IPS-18c (cell line): ENCODE results near the gene HOXA5.

Experiments used
- H3K4me3 ChIP-seq: 2 replicates; pipeline ENCODE4 v1.7.0; 2013; ENCODE audit warnings: low read depth, mild to moderate bottlenecking, low read length, moderate library complexity; ENCODE audit not compliant: insufficient read depth
- H3K9me3 ChIP-seq: one replicate; pipeline ENCODE4 v1.6.1; 2013; ENCODE audit warnings: mild to moderate bottlenecking, low read length, moderate library complexity; ENCODE audit not compliant: control insufficient read depth, insufficient read depth

HOXA5 gene

DNA sequence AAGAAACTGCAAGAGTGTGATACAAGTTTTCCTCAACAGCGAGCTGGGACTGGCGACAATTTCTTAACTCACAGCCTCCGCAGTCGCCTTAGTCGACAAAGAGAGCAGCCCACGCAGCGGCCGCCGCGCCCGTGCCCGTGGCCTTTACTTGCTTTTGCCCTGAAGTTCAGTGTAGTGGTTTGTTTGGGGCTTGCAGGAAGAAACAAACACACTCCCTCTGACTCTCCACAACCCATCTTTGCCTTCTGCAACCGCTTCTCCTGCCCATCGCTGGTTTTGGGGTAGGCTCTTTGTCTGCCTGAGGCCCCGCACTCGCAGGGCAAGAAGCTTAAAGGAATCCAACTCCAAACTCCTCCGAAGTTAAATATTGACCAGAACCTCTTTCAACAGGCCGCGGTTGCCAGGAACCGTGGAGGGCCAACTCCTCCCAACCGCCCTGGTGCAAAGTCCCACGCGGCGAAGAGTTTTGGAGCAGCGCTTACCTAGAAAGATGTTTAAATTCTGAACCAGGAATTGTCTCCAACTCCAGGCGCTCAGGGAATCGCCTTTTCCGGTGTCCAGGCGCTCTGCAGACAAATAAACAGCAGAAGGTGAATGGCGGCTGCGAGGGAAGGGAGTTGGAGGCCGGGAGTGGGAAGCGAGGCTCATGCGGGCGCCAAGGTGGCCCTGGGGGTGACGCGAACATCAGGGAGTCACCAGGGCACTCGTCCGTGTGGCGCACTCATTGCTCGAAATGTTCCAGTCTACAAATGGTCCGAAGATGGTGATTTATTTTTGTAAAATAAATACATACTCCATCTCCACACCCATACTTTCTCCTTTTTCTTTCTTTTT, 21.2 kb downstream of the HOXA5 start:
- Histone ChIP-seq H3K9me3 (peaks cover 2% of the 10 kb centered on the region), H3K4me3 (no peak overlapping the region)

DNA sequence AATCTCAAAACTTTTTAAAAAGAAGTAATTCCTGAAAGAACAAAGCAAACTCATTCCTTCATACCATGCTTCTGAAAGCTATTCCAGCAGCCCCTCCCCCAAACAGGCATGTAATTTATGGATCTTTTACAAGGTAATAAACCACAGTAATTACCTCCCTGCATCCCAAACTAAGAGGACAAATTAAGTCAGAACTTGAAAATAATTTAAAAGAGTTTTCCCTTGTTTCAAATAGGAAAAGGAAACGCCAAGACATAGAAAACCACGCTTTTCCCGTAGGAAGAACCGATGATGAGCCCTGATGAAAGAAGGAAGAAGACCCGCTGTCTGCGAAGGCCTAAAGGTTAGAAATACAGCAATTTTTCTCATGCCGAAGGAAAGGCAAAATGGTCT, 21.8 kb downstream of the HOXA5 start:
- Histone ChIP-seq H3K9me3 (peaks cover 2% of the 10 kb centered on the region), H3K4me3 (no peak overlapping the region)

DNA sequence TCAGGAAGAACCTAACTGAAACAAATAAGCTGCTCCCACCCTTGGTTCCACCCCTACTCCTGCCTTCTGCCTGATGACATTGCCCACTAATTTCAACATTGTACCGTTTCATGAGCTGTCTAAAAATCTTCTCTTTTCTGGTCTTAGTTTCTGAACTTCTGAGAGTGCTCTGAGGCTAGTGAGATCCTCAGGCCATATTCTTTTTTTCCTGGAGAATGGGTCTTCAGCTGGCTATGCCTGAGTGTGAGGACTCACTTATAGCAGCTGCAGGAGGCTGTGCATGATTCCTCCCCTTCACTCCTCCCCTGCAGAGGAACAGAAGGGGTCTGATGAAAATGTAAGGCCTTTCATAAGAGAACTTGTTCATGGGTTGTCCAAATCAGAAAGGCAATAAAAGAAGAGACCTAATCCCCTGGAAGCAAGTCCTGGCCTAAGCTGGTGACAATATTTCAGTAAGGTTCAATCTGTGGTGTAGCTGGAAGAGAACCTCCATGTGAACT, 24.0 kb downstream of the HOXA5 start:
- peaks cover 10% of the 10 kb centered on the region for H3K9me3 ChIP-seq
- no peak overlapping the region for H3K4me3 ChIP-seq

DNA sequence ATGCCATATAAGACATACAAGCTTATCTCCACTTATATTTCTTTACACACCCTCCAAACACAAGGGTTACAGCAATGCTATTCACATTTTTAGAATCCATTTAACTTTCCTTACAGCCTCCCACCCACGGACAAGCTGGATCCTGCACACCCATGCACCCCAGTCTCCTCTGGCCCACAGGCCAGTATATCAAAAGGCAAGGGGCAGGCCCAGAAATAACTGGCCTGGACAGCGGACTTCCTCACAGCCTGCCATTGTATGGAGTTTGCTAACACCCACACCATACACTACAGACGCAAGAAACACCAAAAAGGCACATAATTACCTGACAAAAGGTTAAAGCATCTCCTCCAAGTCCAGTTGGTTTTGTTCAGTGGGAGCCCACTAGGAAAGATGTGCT, 24.9 kb downstream of the HOXA5 start:
- H3K4me3 ChIP-seq = no peak overlapping the region

DNA sequence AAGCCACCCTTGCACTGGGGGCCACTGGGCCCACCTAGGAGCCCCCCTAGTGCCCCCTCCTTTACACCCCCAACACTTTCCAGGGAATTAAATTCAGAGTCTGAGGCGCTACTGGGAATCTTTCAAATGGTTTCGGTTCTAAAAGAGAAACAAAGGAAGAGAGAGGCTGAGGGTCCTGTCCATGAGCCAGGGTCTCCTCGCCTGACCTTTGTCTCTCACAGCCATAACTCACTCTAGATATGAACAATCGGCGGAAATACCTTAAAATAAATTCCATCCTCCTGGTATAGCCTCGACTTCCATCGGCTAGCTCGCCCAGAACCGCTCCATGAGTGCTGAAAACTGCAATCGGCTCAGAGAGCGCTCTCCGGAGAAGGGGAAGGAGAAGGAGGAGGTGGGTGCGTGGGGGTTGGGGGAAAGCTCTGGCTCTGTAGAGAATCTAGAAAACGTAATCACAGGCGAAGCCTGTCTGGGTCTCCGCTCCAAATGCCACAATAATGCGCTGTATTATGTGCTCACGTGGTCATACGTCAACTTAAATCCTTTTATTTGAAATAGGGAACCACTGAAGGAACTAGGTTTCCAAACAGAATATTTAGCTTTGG, 25.5 kb downstream of the HOXA5 start:
- H3K9me3 ChIP-seq = peaks cover 10% of the 10 kb centered on the region
- no peak overlapping the region for H3K4me3 ChIP-seq

More for the DNA sequence above, 24.9 kb downstream of the HOXA5 start:
- peaks cover 10% of the 10 kb centered on the region for H3K9me3 ChIP-seq

DNA sequence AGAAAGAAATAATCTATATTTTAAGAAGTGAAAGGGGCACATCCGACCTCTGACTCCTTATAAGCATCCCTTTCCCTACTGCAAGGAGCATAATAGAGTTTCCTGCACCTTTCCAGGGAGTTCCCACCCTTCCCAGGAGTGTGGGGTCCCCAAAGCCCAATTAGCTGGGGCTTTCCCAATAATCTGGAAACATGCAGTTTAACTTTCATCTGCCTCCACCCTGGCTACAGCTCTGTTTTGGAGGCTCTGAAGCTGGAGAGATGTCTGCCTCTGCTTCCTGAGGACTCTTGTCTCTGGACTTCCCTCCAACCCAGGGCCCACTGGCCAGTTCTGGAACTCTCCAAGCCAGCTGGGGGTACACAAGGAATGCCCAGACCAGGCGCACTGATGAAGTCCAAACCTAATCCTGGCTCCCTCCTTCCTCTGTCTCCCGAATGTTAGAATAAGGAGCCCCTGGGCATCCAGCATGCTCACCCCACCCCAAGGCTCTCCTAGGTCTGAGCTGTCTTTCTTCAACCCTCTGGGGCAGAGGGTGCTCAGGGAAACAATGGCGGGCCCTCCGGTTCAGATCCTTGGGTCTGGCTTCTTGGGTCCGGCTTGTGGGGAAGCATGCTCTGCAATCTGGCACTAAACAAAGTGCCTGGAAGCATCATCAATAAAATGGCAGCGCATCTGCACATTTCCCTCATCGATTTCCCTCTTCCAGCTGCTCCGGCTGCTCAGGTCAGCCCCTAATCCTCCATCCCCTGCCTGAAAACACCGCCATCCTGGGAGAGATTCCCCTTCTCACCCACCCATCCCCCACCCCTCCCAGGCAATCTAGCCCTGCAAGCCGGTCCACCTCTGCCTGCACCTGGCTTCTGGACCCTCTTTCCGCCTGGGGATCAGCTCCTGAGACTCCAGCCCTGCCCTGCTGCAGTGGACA, 26.3 kb downstream of the HOXA5 start:
- Histone ChIP-seq H3K4me3 (no peak overlapping the region), H3K9me3 (peaks cover 10% of the 10 kb centered on the region)

DNA sequence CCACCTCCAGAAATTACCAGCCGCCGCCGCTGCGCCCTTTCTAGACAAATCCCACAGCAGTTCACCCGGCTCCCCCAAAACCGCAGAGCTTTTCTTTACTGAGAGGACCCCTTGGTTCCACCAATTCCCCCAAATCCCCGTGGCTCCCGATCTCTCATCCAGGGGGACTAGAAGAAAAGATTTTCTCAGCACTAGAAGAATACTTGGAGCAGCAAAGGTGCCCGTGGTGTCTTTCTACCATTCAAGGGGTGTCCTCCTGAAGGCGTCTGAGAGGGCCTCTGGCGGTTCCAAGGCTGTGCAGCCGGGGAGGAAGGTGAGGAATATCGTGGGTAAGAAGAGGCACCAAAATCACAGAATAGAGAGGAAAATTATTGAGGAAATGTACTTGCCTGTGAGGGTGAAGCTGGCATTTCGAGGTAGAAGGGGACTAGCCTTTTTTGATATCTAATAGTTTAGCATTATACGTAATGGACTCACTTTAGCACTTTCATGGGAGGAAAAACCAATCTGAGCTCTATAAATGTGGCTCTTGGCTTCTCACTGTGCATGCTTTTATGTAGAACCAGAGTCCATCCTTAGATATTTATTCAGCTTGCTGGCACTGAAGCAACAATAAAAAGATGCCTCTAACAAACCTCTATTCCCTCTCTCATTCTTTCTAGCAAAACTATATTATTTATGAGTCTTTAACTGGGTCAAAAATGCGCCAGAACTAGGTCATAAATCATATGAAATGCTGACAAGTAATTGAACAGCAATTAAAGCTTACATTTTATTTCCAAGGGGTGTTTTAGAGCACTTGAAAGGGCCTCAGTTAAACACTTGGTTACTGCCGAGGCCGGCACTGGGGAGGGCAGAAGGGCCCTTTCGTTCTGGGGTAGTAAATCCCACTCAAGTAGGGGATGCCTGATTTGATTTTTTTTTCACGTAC, 27.2 kb downstream of the HOXA5 start:
- Histone ChIP-seq H3K4me3 (no peak overlapping the region), H3K9me3 (peaks cover 10% of the 10 kb centered on the region)

DNA sequence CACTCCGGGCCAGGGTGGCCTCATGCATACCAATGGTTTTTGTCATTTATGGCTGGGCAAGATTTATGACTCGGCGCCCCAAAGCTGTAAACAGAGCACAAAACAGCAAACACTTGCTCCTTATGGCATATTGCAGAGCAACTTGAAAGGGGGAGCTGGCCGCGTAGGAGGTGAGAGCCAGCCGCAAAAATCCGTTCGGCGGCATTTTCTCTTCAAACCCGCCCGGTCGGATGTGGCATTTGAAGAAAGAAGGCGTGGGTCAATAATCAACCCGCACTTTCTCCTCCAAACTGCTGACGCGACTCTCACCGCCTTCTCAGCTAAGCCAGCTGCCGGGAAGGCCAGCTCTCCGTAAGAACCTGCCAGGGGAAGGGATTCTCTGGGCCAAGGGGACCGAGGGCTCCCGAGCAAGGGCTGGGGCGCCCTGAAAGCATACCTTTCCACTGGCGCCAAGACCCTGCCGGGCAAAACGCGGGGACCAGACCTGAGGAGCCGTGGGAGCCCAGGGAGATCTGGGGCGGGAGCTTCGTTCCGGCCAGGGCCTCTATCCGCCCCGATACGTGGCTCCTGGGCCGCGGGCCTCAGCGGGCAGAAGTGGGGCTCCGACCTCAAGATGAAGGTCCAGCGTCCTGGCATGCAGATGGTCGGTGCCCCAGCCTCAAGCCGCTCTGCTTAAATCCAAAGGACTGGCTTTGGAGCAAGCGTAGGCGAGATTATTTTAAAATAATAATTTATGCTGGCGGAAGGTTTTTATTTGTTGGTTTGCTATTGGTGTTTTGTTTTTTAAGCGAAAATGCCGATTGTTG, 28.1 kb downstream of the HOXA5 start:
- Histone ChIP-seq H3K4me3 (no peak overlapping the region), H3K9me3 (peaks cover 10% of the 10 kb centered on the region)

DNA sequence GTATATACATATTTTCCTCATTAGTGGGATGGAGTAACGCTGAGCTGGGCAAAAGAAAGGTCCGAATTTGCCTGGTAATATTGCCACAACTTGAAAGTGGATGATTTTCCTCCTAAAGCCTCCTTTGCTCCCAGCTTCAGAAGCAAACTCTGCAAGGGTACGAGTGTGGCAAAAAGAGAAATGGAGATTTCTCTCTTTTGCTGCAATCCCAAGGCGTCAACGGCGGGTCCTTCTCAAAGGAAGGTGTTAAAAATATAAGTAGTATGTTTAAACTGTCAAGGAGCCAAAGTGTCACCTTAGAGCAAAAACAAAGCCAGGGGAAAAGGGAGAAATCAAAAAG, 28.6 kb downstream of the HOXA5 start:
- H3K9me3 ChIP-seq = peaks cover 10% of the 10 kb centered on the region
- H3K4me3 ChIP-seq = no peak overlapping the region

DNA sequence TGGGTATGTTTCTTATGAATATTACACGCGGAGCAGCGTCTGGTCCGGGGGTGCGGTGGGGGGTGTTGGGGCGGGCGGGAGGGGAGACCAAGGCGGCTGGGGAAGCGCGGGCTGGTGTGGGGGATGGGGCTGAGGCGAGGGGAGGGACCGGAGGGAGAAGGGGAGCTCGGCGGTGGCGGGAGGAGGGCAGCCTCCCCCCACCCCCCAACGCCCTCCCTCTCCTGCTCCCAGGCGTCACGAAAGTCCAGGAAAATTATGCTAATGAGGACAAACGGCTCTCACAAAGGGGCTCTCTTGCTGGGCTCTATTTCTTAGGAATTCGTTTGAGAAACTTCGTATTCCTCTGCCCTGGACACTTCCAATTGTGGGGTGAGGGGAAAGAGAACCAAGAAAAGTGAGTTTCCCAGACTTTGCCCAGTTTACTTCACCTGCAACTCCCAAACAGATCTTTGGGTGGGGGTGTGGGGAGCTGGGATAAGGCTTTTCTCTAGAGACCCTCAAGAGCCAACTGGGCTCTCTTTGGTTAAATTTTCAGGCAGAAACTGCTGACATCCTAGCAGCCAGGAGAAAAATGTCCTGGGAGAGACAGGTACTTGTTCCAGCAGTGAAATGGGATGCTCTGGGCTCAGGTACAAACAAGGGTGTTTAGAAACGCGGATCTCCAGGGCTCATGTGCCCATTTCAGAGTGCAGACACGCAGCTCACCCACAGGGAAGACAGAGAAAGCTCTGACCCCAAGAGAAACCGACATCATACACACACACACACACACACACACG, 29.3 kb downstream of the HOXA5 start:
- H3K9me3 ChIP-seq = peaks cover 10% of the 10 kb centered on the region
- H3K4me3 ChIP-seq = no peak overlapping the region

DNA sequence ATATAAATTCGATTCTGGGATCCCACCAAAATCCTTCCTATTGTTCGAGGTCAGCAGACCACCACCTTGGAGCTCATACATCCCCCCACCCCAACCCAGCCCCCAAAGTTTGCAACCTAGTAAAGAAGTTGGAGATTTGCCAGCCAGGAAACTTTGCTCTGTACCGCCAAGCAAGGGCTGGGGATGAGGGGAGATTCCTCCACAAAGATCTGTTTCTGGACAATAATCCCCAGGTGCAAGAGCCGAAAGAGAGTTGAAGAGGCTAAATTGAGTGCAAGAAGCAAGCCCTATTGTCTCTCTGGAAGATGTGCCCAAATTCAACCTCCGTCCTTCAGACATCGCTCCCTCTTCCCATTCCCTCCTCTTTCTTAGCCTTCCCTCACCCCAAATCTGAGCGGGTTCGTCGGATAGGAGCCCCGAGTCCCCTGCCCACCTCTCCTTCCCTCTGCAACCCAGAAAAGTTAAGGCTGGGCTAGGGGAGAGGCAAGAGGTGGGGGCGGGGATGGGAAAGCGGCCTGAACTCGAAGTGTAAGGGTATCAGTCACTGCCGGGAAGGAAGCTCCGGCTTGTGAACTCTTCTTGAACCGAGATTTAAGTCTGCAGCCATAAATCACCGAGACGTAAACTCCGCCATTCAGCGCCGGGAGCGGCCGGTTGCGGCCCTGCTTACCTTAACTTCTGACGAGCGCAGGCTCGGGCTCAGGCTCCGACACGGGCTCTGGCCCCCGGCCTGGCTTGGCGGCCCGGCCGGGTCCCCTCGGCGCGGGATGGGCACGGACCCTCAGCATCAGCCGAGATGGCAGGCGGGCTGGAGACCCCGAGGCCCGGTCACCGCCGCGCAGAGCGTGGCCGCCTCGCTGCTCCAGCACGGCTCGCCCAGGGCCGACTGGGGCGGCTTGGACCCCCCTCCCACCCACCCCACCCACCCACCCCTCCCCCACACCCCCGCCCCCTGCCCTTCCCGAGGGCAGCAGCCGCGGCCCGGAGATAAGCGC, 30.2 kb downstream of the HOXA5 start:
- Histone ChIP-seq H3K9me3 (peaks cover 10% of the 10 kb centered on the region), H3K4me3 (peak overlapping the region; percentile 25)

DNA sequence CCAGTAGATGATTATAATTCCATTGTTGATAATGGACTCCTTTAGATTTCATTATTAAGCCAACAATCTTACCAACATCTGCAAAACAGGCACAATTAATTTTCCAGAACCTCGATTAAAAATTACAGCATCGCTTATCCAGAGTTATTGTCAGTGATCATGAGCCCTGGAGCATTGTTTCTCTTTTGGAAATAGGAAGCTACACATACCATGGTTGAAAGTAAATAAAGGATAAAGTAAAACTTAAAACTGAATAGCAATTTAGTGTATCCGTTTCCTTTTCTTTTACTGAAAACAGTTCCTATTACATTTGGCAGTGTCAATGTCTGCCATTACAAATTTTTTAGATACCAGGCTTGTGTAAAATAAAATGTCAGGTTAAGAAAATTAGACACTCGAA, 31.1 kb downstream of the HOXA5 start:
- H3K9me3 ChIP-seq = peaks cover 10% of the 10 kb centered on the region
- no peak overlapping the region for H3K4me3 ChIP-seq

DNA sequence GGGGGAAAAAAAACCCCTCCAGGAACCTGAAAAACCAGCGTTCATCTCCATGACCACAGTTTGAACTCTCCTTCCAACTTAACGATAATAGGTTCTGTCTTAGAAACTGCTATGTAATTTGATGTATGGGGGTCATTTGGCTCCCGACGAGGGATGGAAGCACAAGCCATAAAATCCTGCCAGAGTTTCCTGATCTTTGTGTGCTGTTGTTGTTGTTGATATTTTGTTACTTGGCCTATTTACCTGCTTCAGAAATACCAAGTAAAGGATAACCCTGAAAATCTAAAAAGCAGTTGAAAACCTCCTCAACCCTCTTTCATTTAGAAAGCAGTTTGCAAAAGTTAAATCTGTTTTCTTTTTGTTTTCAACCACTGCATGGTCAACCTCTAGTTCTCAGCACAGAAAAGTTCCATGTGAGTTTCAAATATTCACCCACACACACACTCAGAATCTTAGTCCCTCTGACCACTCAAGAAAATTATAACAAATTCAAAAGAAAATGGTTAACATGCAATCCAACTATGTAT, 31.7 kb downstream of the HOXA5 start:
- H3K9me3 ChIP-seq = peaks cover 10% of the 10 kb centered on the region
- H3K4me3 ChIP-seq = no peak overlapping the region

DNA sequence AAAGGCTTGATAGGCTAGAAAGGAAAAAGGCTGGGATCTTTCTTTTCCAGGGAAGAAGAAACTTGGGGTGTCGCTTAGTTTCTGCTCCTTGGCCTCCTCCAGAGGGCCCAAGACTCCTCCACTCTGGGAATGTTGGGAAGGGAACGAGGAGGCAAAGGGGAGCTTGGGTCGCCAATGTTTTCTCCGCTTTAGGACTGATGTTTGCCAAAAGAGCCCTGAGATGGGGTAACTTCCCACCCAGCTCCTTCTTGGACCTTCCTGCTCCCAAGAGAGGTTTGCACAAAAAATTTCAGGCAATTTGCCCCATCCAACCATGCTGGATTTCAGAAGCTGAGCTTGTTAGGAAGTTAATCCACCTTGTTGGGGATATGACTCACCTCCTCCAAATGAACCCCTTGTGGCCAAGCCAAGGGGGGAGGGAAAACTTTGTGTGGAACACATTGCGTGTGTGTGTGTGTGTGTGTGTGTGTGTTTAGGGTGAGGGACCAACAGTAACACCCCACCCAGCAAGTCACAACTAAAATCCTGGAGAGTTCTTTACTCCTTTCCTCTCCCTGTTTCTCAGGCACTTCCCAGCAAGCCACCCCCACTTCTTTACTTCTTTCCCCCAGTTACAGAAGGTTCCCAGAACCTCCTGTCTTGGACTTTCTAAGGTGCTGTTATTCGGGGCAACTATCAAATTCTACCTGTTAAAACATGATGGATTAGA, 32.3 kb downstream of the HOXA5 start:
- H3K9me3 ChIP-seq = peaks cover 10% of the 10 kb centered on the region
- H3K4me3 ChIP-seq = no peak overlapping the region
